ENCODE data around the gene HDGFL2. TPM values are rescaled to one million over a fixed set of nuclear protein-coding genes. Genes with fewer than 3 reads are reported as not detected.

The HDGFL2 gene
- polyA plus RNA-seq, 1 experiment = 23.5 TPM

- CTCF ChIA-PET = interaction anchor here (1.0 kb wide), 1 partner anchor 13 kb away, joined by 4 read pairs; no protein-coding TSS in a partner anchor
- Histone ChIP-seq H3K9me3 (ENCODE audit: control insufficient read depth, insufficient read depth, low read length) (peaks cover 4% of the 10 kb centered on the region), H3K4me3 (ENCODE audit: low read depth, low read length) (no peak overlapping the region), H3K27me3 (ENCODE audit: control insufficient read depth, insufficient read depth, low read length) (peaks cover 25% of the 10 kb centered on the region), H3K27ac (ENCODE audit: low read depth, low read length) (no peak overlapping the region)
- no peak for DNase-seq (ENCODE audit: low read depth, low spot score)
- TF ChIP-seq CTCF (IDR thresholded peaks at IDR 0.05; ENCODE audit: low read depth, low read length) = no peak
- POLR2A ChIA-PET = no interaction called here
Observed at GRCh38 chr19:4537953-4538600, 66.0 kb downstream of the HDGFL2 start.

GRCh38 chr19:4538601-4538954 lies 66.5 kb downstream of the HDGFL2 start:
- Histone ChIP-seq H3K9me3 (ENCODE audit: control insufficient read depth, insufficient read depth, low read length) (peaks cover 4% of the 10 kb centered on the region), H3K27ac (ENCODE audit: low read depth, low read length) (no peak overlapping the region), H3K4me3 (ENCODE audit: low read depth, low read length) (no peak overlapping the region), H3K27me3 (ENCODE audit: control insufficient read depth, insufficient read depth, low read length) (peaks cover 24% of the 10 kb centered on the region)
- DNase-seq (ENCODE audit: low read depth, low spot score) = no peak
- ChIA-PET CTCF (interaction anchor here (1.0 to 1.1 kb wide), 2 partner anchors 13 to 98 kb away, joined by 3 to 4 read pairs; no protein-coding TSS in a partner anchor), POLR2A (no interaction called here)
- no peak for TF ChIP-seq CTCF (IDR thresholded peaks at IDR 0.05; ENCODE audit: low read depth, low read length)

- H3K27me3 ChIP-seq (ENCODE audit: control insufficient read depth, insufficient read depth, low read length) = peaks cover 17% of the 10 kb centered on the region
- no peak for TF ChIP-seq CTCF (IDR thresholded peaks at IDR 0.05; ENCODE audit: low read depth, low read length)
- H3K9me3 ChIP-seq (ENCODE audit: control insufficient read depth, insufficient read depth, low read length) = peaks cover 4% of the 10 kb centered on the region
- ChIA-PET CTCF (interaction anchor here (1.1 kb wide), 1 partner anchor 97 kb away, joined by 3 read pairs; no protein-coding TSS in a partner anchor), POLR2A (interaction anchor here (0.6 kb wide), 1 partner anchor 77 kb away, joined by 4 read pairs; no protein-coding TSS in a partner anchor)
- no peak overlapping the region for H3K4me3 ChIP-seq (ENCODE audit: low read depth, low read length)
- no peak for DNase-seq (ENCODE audit: low read depth, low spot score)
- no peak overlapping the region for H3K27ac ChIP-seq (ENCODE audit: low read depth, low read length)
Observed at GRCh38 chr19:4539169-4539692, 67.1 kb downstream of the HDGFL2 start.

- H3K9me3 ChIP-seq (ENCODE audit: control insufficient read depth, insufficient read depth, low read length) = peaks cover 4% of the 10 kb centered on the region
- CTCF ChIA-PET = interaction anchor here (1.1 to 1.2 kb wide), 3 partner anchors 15 to 96 kb away, joined by 3 to 8 read pairs (median 4); no protein-coding TSS in a partner anchor
- no peak for DNase-seq (ENCODE audit: low read depth, low spot score)
- no peak within 1 kb of the TSS for H3K4me3 ChIP-seq (ENCODE audit: low read depth, low read length)
- no peak within 1 kb of the TSS for H3K27ac ChIP-seq (ENCODE audit: low read depth, low read length)
- POLR2A ChIA-PET = interaction anchor here (0.6 kb wide), 1 partner anchor 78 kb away, joined by 4 read pairs; no protein-coding TSS in a partner anchor
- TF ChIP-seq CTCF (IDR thresholded peaks at IDR 0.05; ENCODE audit: low read depth, low read length) = no peak
- H3K27me3 ChIP-seq (ENCODE audit: control insufficient read depth, insufficient read depth, low read length) = peaks cover 15% of the 10 kb centered on the region
Observed at GRCh38 chr19:4539693-4540581, 67.8 kb downstream of the HDGFL2 start, which contains the start of gene LRG1. LRG1 (minus strand) TSS chr19:4540036; CDS start chr19:4540013, 23 bp downstream.

Measured in AG04450 (cell line).